Astrocyte of the cerebellum (primary cell): ENCODE data around the gene AKR7A3.

Source experiments
- DNase-seq: peaks from one replicate; pipeline ENCODE4 v3.0.0-alpha.2; 2011; ENCODE audit warnings: low read depth
- H3K4me3 ChIP-seq: 2 replicates; pipeline ENCODE4 v1.5.1; 2011; ENCODE audit warnings: mild to moderate bottlenecking, low read depth, low read length, moderate library complexity
- in situ Hi-C: cut with HindIII; loops from 2 replicates; pipeline ENCODE4 v1.10.0; 2017; ENCODE audit warnings: low sequenced_read_pairs
- TF ChIP-seq, protein P1 (sequence below): IDR thresholded peaks from 2 replicates; pipeline ENCODE4 v1.5.1; 2012; ENCODE audit warnings: low read length, low read depth, moderate library complexity, mild to moderate bottlenecking; ENCODE audit errors: missing control alignments

Gene AKR7A3

DNA sequence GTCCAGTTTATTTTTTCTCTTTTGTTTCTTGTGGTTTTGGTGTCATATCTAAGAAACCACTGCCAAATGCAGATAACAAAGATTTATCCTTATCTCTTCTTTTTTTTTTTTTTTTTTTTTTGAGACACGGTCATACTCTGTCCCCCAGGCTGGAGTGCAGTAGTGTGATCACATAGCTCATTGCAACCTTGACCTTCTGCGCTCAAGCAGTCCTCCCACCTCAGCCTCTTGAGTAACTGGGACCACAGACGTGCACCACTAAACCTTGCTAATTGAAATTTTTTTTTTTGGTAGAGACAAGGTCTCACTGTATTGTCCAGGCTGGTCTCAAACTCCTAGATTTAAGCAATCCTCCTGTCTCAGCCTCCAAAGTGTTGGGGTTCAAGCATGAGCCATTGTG is 32.5 kb upstream of the AKR7A3 start:
- in situ Hi-C loops = no loop called here
- TF ChIP-seq, protein P1, sequence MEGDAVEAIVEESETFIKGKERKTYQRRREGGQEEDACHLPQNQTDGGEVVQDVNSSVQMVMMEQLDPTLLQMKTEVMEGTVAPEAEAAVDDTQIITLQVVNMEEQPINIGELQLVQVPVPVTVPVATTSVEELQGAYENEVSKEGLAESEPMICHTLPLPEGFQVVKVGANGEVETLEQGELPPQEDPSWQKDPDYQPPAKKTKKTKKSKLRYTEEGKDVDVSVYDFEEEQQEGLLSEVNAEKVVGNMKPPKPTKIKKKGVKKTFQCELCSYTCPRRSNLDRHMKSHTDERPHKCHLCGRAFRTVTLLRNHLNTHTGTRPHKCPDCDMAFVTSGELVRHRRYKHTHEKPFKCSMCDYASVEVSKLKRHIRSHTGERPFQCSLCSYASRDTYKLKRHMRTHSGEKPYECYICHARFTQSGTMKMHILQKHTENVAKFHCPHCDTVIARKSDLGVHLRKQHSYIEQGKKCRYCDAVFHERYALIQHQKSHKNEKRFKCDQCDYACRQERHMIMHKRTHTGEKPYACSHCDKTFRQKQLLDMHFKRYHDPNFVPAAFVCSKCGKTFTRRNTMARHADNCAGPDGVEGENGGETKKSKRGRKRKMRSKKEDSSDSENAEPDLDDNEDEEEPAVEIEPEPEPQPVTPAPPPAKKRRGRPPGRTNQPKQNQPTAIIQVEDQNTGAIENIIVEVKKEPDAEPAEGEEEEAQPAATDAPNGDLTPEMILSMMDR = no peak
- no peak for DNase-seq
- H3K4me3 ChIP-seq = no peak overlapping the region

DNA sequence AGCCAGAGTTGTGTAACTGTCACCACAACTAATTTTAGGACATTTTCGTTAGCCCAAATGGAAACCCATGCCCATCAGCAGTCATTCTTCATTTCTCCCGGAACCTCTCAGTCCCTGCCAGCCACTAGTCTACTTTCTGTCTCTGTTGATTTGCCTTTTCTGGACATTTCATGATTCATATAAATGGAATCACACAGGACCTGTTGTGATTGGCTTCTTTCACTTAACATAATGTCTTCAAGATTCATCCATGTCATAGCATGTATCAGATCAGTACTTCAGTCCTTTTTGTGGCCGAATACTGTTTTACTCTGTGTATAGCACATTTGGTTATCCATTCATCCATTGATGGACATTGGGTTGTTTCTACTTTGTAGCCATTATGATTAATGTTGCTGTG is 30.6 kb upstream of the AKR7A3 start:
- no peak overlapping the region for H3K4me3 ChIP-seq

DNA sequence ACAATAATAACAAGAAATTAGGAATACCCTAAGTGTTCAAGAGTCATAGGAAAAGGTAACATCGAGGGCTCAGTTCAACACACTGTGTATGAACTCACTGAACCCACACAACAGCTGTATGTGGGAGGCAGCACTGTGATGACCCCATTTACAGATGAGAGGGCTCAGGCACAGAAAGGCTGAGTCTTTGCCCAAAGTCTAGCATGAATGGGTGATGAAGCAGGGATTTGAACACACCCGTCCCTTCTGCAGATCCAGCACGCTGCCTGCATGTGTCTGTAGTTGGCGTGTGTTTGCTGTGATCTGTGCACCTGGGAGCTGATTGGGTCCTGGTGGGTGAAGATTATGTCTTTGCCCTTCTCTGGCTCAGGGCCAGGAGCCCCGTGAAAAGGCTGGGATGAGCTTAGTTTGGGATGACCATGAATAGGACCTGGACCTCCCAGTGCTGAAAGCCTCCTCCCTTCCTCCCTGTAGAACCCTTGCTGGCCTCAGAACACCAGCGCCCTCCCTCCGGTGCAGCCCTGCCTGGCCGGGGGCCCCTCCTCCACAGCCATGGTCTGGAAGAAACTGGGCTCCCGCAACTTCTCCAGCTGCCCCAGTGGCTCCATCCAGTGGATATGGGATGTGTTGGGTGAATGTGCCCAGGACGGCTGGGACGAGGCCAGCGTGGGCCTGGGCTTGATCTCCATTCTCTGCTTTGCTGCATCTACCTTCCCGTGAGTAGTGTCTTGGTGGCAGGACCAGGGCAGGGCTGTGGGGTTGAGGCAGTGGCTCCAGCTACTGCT is 28.7 kb upstream of the AKR7A3 start:
- no peak for DNase-seq
- no peak overlapping the region for H3K4me3 ChIP-seq
- TF ChIP-seq, protein P1 = no peak
- in situ Hi-C loops = no loop called here

More for the DNA sequence above, 30.6 kb upstream of the AKR7A3 start:
- TF ChIP-seq, protein P1 = no peak
- in situ Hi-C loops = no loop called here
- no peak for DNase-seq

DNA sequence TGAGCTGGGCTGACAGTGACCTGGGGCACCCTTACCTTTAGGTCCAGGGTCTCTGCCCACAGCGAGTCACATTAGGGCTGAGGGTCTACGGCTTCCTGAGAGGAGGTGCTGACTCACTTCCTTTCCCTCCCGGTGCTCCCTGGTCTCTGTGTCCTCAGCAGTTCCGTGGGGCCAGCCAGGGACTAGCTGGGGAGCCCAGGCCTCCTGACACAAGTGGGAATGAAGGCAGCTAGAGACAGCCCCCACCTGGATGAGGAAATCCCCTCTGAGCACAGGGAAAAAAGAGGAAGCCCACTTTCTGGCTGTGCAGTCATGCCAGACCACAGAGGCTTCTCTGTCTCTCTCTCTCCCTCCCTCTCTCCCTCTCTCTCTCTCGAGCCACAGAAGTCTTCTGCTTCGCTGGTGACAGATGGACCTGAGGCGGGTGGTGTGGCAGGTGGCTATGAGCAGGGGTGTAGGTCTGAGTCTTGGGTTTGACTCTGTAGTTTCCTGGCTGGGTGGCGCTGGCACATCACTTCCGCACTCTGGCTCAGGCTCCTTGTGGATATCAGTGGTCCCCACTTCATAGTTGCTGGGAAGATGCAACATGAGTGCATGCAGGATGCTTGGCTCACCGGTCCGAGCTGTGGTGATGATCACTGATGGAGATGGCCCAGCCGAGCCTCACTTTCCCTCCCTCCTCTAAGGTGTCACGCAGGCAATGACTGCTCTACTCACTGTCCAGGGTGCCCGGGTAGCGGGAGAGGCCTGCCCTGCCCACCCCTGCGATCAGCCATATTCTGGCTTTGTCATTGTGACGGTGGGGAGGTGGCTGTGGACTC is 27.0 kb upstream of the AKR7A3 start:
- in situ Hi-C loops = no loop called here
- no peak overlapping the region for H3K4me3 ChIP-seq
- DNase-seq = no peak
- TF ChIP-seq, protein P1 = no peak

DNA sequence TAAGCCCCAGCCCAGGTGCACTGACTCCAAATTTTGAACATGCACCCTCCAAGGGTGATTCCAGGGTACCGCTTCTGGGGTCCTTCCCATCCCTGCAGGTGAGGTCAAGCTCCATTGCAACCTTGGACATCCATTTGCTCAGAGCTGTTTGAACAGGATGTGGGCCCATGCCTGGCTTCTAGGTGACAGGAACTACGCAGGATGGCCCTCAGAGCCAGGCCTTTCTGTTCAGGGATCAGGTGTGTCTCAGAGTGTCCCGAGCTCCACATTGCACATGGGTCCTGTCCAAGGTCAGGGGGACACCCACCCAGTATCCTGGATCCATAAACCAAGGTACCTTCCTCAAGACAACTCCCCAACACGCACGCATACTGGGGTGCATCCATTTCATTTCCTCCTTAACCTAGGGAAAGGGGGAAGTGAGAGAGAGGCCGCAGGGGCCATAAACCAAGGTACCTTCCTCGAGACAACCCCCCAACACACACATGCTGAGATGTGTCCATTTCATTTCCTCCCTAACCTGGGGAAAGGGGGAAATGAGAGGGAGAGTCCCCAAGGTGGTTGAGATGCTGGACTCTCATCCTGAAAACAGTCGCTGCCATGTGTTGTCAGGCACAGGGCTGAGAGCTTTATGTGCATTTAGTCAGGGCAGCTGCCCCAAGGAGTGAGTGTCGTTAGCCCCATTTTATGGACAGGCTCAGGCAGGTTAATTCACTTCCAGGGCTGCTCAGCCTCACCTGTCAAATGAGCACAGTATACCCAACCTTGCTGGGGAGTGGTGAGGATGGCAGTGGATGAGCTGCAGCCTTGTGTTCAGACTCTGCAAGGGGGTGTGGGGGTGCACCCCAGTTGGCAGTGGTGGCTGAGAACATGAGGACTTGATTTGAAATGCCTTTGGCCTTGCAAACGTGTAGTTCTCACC is 25.7 kb upstream of the AKR7A3 start:
- no peak overlapping the region for H3K4me3 ChIP-seq
- DNase-seq = no peak
- TF ChIP-seq, protein P1 = no peak
- in situ Hi-C loops = no loop called here

DNA sequence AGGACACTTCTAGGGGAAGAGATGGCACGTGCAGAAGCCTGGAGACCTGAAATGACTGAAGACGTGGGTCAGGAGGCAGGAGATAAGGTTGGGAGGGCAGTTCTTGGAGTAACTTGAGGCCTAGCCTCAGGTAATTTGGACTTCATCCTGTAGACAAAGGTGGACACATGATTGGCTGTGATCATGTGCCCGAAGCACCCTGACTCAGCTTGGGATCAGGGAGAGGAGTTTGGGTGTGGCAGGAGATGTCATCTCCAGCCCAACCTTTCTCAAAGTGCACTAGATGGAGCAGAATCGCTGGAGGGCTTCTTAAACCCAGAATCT is 25.0 kb upstream of the AKR7A3 start:
- in situ Hi-C loops = no loop called here
- no peak for DNase-seq
- H3K4me3 ChIP-seq = no peak overlapping the region
- TF ChIP-seq, protein P1 = no peak
